Measurements from ENCODE around the gene XIRP1.

Gene XIRP1

DNA sequence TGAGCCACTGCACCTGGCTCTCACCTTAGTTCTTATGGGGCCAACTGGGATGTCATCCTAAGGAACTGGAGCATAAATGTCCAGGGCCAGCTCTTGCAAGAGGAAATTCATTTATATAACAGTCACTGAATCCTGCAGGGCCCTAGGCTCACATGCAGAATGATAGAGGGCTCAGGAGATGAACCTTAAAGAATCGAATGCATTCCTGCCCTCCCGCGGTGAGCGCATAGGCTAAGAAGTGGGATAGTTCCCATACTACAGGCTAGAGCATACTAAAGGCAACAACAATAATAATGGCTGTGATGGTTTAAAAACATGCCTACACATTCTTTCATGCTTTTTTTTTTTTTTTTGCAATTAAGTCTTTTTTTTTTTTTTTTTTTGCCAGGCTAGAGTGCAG lies 21.9 kb downstream of the XIRP1 start:
- no peak for DNase-seq (ENCODE audit: low spot score)
- no peak overlapping the region for H3K27ac ChIP-seq
- TF ChIP-seq CTCF (conservative IDR thresholded peaks at IDR 0.05; ENCODE audit: low read depth) = no peak
- POLR2A ChIA-PET (ENCODE audit: low non-redundant PET) = no interaction called here
- CTCF ChIA-PET = no interaction called here

GRCh38 chr3:39169712-39170111 lies 22.7 kb downstream of the XIRP1 start:
- ChIA-PET CTCF (interaction anchor here (1.3 kb wide), 1 partner anchor 43 kb away, joined by 3 read pairs; no protein-coding TSS in a partner anchor), POLR2A (ENCODE audit: low non-redundant PET) (no interaction called here)
- H3K27ac ChIP-seq = no peak overlapping the region
- TF ChIP-seq CTCF (conservative IDR thresholded peaks at IDR 0.05; ENCODE audit: low read depth) = no peak
- DNase-seq (ENCODE audit: low spot score) = no peak

- ChIA-PET POLR2A (ENCODE audit: low non-redundant PET) (no interaction called here), CTCF (no interaction called here)
- no peak for DNase-seq (ENCODE audit: low spot score)
- peak overlapping the region; percentile 46; the same call in 1 of the 2 replicates for H3K27ac ChIP-seq
- no peak for TF ChIP-seq CTCF (conservative IDR thresholded peaks at IDR 0.05; ENCODE audit: low read depth)
Measured at GRCh38 chr3:39168156-39168780, 24.1 kb downstream of the XIRP1 start.

- POLR2A ChIA-PET (ENCODE audit: low non-redundant PET) = no interaction called here
- CTCF ChIA-PET = interaction anchor here (0.7 kb wide), 1 partner anchor 1006 kb away, joined by 3 read pairs; no protein-coding TSS in a partner anchor
- TF ChIP-seq CTCF (conservative IDR thresholded peaks at IDR 0.05; ENCODE audit: low read depth) = no peak
- no peak for DNase-seq (ENCODE audit: low spot score)
- no peak overlapping the region for H3K27ac ChIP-seq
Measured at GRCh38 chr3:39166932-39167532, 25.4 kb downstream of the XIRP1 start.

DNA sequence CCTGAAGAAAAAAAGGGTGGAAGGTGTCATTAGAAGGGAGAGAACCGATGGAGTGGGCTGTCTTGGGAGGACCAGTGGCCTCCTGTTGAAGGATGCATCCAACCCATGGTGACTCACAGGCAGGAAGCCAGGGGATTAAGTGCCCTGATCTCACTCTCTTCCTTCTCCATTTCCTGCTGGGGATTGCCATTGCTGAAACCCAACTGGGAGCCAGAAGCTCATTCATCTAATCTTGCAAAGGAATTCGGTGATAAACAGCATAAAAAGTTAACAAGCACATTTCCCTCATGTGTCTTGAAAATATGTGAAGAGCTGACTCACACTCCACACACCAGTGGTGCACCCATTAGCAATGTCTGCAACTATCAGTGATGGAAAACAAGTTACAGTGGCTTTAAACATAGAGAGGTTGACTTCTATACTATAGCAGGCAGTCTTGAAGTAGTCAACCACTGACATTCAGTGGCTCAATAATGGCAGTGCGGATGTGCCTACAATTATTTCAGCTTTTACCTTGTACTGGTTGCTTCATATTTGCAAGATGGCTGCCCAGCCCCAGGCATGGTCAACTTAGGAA lies 26.2 kb downstream of the XIRP1 start:
- H3K27ac ChIP-seq = peak overlapping the region; percentile 72

GRCh38 chr3:39165518-39165917 lies 26.9 kb downstream of the XIRP1 start:
- ChIA-PET POLR2A (ENCODE audit: low non-redundant PET) (no interaction called here), CTCF (interaction anchor here (0.6 kb wide), 1 partner anchor 1198 kb away, joined by 3 read pairs; no protein-coding TSS in a partner anchor)
- H3K27ac ChIP-seq = no peak overlapping the region
- DNase-seq (ENCODE audit: low spot score) = no peak
- no peak for TF ChIP-seq CTCF (conservative IDR thresholded peaks at IDR 0.05; ENCODE audit: low read depth)

More for the DNA sequence above, 26.2 kb downstream of the XIRP1 start:
- DNase-seq (ENCODE audit: low spot score) = no peak
- ChIA-PET POLR2A (ENCODE audit: low non-redundant PET) (no interaction called here), CTCF (interaction anchor here (0.7 kb wide), 1 partner anchor 1007 kb away, joined by 3 read pairs; no protein-coding TSS in a partner anchor)
- TF ChIP-seq CTCF (conservative IDR thresholded peaks at IDR 0.05; ENCODE audit: low read depth) = no peak
